OCI-M1 (cell line): ENCODE data around the gene FIGN.

Experiments
- DNase-seq: peaks from one replicate; lab custom pipeline; 2025; lab: John Stamatoyannopoulos, UW

FIGN gene

GRCh38 chr2:163611557-163611906 is 124.3 kb downstream of the FIGN start:
- no peak for DNase-seq

- peak; percentile 56 for DNase-seq
Measured at GRCh38 chr2:163610817-163611556, 124.8 kb downstream of the FIGN start.

- DNase-seq, result no peak
Measured at GRCh38 chr2:163607630-163608029, 128.2 kb downstream of the FIGN start.

- DNase-seq, result no peak
Measured at GRCh38 chr2:163606878-163607277, 128.9 kb downstream of the FIGN start.

DNA sequence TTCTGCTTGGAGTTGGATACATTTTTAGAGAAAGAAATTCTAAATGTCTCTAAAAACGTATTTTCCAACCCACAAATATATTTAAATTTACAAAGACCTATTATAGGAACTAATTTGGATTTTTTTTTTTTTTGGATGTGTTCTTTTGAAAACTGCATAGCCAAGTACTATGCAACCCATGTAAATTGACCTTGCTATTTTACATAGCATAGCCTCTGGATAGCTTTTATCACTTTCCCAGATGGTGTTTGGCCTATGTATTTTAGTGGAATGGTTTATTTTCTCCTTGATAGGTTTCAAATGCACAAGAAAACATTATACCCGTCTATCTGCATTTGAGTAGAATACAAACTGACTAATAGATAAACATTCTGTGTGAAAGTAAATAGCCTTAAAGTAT is 130.0 kb downstream of the FIGN start:
- DNase-seq, result no peak

- peak; percentile 10 for DNase-seq
Measured at GRCh38 chr2:163604941-163605555, 130.8 kb downstream of the FIGN start.

GRCh38 chr2:163602196-163602595 is 133.6 kb downstream of the FIGN start:
- DNase-seq, result no peak

DNA sequence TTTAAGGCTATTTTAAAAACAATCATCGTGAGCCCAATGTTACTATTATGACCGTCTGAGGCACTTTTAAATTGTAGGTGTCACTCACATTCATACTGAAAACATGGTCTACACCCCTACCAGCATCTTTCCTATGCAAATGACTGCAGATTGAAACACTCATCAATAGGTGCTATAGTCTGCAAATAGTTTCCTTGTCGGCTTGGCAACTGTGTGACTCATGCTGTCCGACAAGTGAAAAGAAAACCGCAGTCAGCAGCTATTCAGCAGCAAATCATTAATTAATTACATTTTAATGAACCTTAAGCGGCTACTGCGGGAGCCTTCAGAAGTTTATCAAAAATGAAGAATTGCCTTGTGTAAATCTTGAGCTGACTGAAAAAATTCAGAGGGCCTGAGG is 134.4 kb downstream of the FIGN start:
- no peak for DNase-seq

DNA sequence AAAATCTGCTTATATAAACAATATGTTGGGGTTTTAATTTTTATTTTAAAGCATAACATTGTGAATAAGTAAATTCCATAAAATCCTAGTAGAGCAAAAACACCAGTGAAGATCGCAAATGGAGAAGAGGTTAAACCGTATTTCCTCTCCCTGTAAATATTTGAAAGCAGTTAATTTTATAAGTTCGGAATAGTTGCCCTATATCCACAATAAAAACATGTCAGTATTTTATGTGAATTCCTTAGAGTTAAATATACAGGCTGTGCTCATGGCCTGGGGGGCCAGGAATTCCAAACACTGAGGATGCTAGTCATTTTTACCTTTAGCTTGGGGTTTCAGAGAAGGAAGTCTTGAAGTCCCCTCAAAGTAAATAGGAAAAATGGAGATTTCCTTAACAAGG is 135.0 kb downstream of the FIGN start:
- DNase-seq, result no peak

DNA sequence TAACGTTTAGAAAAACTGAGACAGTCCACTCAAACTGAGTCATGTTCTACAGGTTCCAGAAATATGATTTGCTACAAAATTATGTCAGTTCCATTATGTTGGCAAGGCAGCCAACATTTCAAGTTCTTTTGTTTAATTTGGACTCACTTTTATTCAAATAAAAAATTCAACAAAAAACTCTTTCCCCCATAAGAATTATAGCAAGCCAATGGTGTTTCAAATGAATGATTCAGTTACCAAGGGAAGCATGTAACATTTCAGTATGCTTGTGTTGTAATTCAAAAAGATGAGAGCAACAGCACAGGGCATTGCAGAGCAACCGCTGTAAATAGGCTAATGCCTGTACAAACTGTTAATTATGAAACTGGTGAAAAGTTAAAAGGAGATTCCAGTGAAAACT is 140.8 kb downstream of the FIGN start:
- peak; percentile 23 for DNase-seq

- DNase-seq, result no peak
Measured at GRCh38 chr2:163594497-163594896, 141.3 kb downstream of the FIGN start.

DNA sequence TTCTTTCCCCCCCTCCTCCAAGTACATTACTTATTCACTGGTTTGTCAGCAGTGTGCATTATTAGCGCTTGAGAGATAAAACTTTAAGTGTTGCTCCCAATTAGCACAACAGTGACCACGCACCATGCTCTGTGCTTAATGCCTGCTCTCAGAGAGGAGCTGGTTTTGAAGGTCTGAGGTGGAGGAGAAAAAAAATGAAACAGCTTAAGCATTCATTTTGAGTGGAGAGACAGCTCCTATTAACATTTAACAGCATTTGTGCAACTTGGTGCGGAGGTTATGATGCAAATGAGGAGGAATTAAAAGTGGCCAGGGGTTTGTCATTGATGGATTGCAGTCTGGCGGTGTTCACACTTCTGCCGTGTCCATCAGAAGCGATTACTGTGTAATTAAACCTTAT is 141.8 kb downstream of the FIGN start:
- no peak for DNase-seq

- no peak for DNase-seq
Measured at GRCh38 chr2:163592954-163593622, 142.7 kb downstream of the FIGN start.

- no peak for DNase-seq
Measured at GRCh38 chr2:163591461-163591860, 144.3 kb downstream of the FIGN start.

GRCh38 chr2:163580757-163581156 is 155.1 kb downstream of the FIGN start:
- peak; percentile 6 for DNase-seq

DNA sequence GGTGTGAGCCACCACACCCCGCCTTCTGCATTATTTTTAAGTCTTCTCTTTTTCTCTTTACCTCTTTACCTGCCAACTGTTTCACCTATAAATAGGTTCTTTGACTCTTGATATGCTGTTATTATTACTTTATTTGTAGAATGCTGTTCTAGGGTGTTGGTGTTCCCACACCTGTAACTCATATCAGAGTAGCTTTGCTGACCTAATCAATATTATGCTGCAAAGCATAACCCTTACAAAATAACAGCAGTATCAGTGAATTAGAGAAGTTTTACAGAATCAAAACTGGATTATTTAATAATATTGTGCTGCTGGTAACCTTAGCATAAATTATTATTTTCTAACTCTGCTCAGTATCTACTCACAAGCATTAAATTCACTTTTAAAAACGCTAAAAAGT is 161.5 kb downstream of the FIGN start:
- no peak for DNase-seq

DNA sequence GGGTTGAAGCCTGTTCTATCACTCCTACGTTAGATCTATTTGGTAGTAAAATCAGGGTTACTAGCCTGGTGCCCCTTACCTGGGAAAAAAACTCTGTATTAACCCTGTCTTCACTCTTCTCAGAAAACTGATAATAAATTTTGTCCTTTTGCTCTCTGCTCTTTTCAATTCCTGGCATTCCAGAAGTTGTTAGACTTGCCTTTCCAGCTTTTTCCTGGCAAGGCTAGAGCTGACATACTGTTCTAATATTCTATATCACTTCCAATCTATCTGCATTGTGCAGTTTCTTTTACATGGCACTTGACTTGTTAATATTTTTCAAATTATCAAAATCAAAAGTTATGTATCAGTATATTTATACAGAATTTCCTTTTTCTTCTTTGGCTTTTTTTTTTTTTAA is 162.2 kb downstream of the FIGN start:
- DNase-seq, result no peak

DNA sequence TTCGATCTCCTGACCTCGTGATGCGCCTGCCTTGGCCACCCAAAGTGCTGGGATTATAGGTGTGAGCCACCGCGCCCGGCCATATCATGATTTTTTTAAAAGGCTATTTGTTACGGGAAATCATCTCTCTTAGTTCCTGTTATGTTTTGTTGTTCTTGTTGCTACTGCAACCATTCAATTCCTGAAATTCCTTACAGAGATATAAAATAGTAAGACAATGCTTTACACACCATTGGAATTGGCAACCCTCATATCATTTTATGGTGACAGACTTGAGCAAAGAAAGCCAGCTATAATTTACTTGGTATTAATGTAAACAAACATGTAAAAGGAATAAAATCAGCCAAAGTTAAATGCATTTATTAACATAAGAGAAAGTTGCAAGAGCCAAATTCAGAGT is 163.0 kb downstream of the FIGN start:
- no peak for DNase-seq

- no peak for DNase-seq
Measured at GRCh38 chr2:163571423-163572102, 164.2 kb downstream of the FIGN start.

DNA sequence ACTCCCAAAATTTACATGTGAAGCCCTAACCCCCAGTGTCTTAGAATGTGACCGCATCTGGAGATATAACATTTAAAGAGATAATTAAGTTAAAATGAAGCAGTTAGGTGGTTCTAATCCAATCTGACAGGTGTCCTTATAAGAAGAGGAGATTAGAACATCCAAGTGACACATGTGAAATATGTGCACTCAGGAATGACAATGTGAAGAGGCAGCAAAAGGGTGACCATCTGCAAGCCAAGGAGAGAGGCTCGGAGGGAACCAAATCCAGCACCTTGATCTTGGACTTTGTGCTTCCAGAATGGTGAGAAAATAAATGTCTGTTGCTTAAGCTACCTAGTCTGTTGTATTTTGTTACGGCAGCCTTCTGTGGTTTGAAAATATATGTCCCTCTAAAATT is 165.4 kb downstream of the FIGN start:
- DNase-seq, result no peak

GRCh38 chr2:163565192-163565591 is 170.6 kb downstream of the FIGN start:
- no peak for DNase-seq

- no peak for DNase-seq
Measured at GRCh38 chr2:163564236-163564635, 171.6 kb downstream of the FIGN start.

GRCh38 chr2:163563336-163563735 is 172.5 kb downstream of the FIGN start:
- DNase-seq, result no peak
